GM10847 (cell line): ENCODE measurements around the gene AGXT.

Experiments
- POLR2A ChIP-seq: IDR thresholded peaks from 2 replicates; pipeline ENCODE4 v1.6.1; 2011; ENCODE audit not compliant: insufficient read length; ENCODE audit errors: extremely low read depth

AGXT gene

GRCh38 chr2:240855670-240856069 lies 13.0 kb upstream of the AGXT start:
- no peak for TF ChIP-seq POLR2A

- TF ChIP-seq POLR2A: no peak
Observed at GRCh38 chr2:240856151-240856980, 12.3 kb upstream of the AGXT start.

GRCh38 chr2:240857039-240858008 lies 11.3 kb upstream of the AGXT start:
- no peak for TF ChIP-seq POLR2A

- no peak for TF ChIP-seq POLR2A
Observed at GRCh38 chr2:240858321-240858720, 10.3 kb upstream of the AGXT start.

GRCh38 chr2:240858871-240859270 lies 9.8 kb upstream of the AGXT start:
- no peak for TF ChIP-seq POLR2A

- no peak for TF ChIP-seq POLR2A
Observed at GRCh38 chr2:240861547-240861946, 7.1 kb upstream of the AGXT start.

- no peak for TF ChIP-seq POLR2A
Observed at GRCh38 chr2:240864475-240864874, 4.1 kb upstream of the AGXT start.

GRCh38 chr2:240865391-240865790 lies 3.2 kb upstream of the AGXT start:
- TF ChIP-seq POLR2A: no peak

GRCh38 chr2:240869109-240869955 lies 708 bp downstream of the AGXT start:
- TF ChIP-seq POLR2A: no peak

GRCh38 chr2:240869956-240870875 lies 1.6 kb downstream of the AGXT start:
- no peak for TF ChIP-seq POLR2A

- TF ChIP-seq POLR2A: no peak
Observed at GRCh38 chr2:240871071-240871958, 2.7 kb downstream of the AGXT start.

- TF ChIP-seq POLR2A: no peak
Observed at GRCh38 chr2:240872317-240873097, 3.9 kb downstream of the AGXT start.

- no peak for TF ChIP-seq POLR2A
Observed at GRCh38 chr2:240873098-240873788, 4.6 kb downstream of the AGXT start.
